KG1 (cell line): Measurements from ENCODE around the gene PACSIN1.

ENCODE experiments used
- DNase-seq: peaks from one replicate; lab custom pipeline; 2025; lab: John Stamatoyannopoulos, UW

The PACSIN1 gene

GRCh38 chr6:34562350-34562749, 96.5 kb downstream of the PACSIN1 start:
- no peak for DNase-seq

- no peak for DNase-seq
Measured at GRCh38 chr6:34562861-34563512, 97.1 kb downstream of the PACSIN1 start.

- DNase-seq, result no peak
Measured at GRCh38 chr6:34563513-34563870, 97.6 kb downstream of the PACSIN1 start.

- DNase-seq, result no peak
Measured at GRCh38 chr6:34564181-34564580, 98.3 kb downstream of the PACSIN1 start.

GRCh38 chr6:34565722-34566137, 99.9 kb downstream of the PACSIN1 start:
- DNase-seq, result no peak

GRCh38 chr6:34566830-34567546, 101.1 kb downstream of the PACSIN1 start:
- no peak for DNase-seq

- no peak for DNase-seq
Measured at GRCh38 chr6:34568341-34569201, 102.7 kb downstream of the PACSIN1 start.

- no peak for DNase-seq
Measured at GRCh38 chr6:34569361-34569973, 103.6 kb downstream of the PACSIN1 start.

- no peak for DNase-seq
Measured at GRCh38 chr6:34570066-34570833, 104.4 kb downstream of the PACSIN1 start.

GRCh38 chr6:34571388-34571787, 105.5 kb downstream of the PACSIN1 start:
- no peak for DNase-seq

- no peak for DNase-seq
Measured at GRCh38 chr6:34572021-34572420, 106.1 kb downstream of the PACSIN1 start.

- no peak for DNase-seq
Measured at GRCh38 chr6:34572585-34572984, 106.7 kb downstream of the PACSIN1 start.

GRCh38 chr6:34573567-34574183, 107.8 kb downstream of the PACSIN1 start:
- DNase-seq, result no peak

GRCh38 chr6:34574647-34575293, 108.9 kb downstream of the PACSIN1 start:
- no peak for DNase-seq

- DNase-seq, result no peak
Measured at GRCh38 chr6:34575326-34575725, 109.5 kb downstream of the PACSIN1 start.

GRCh38 chr6:34576286-34576955, 110.5 kb downstream of the PACSIN1 start:
- no peak for DNase-seq

- no peak for DNase-seq
Measured at GRCh38 chr6:34578445-34579262, 112.8 kb downstream of the PACSIN1 start.

GRCh38 chr6:34580707-34581560, 115.1 kb downstream of the PACSIN1 start:
- no peak for DNase-seq
